Activated T-cell treated with anti-CD3 and anti-CD28 coated beads, Interleukin-2, amount 50 U/mL, for 24 hours (primary cell): ENCODE results near the gene KRT17.

Experiments
- DNase-seq: peaks from one replicate; pipeline ENCODE4 v3.0.0-alpha.2; 2020
- H3K27ac Mint-ChIP-seq: 2 replicates; pipeline ENCODE4 v1.8.0; 2020; ENCODE audit warnings: mild to moderate bottlenecking, mixed read lengths
- H3K27me3 Mint-ChIP-seq: 2 replicates; pipeline ENCODE4 v1.8.0; 2020; ENCODE audit warnings: mixed read lengths
- H3K36me3 Mint-ChIP-seq: 2 replicates; pipeline ENCODE4 v1.8.0; 2020; ENCODE audit warnings: low read depth, mixed read lengths
- H3K4me1 Mint-ChIP-seq: 2 replicates; pipeline ENCODE4 v1.8.0; 2020; ENCODE audit warnings: low read depth, mixed read lengths
- H3K4me3 Mint-ChIP-seq: 2 replicates; pipeline ENCODE4 v1.8.0; 2020; ENCODE audit warnings: mild to moderate bottlenecking, moderate library complexity, mixed read lengths
- H3K9me3 Mint-ChIP-seq: 2 replicates; pipeline ENCODE4 v1.8.0; 2020; ENCODE audit warnings: mixed read lengths

Gene KRT17

GRCh38 chr17:41657936-41658335 is 33.6 kb upstream of the KRT17 start:
- Mint-ChIP-seq H3K36me3 (no peaks in the 10 kb centered on the region), H3K9me3 (no peaks in the 10 kb centered on the region), H3K4me3 (no peak overlapping the region), H3K4me1 (no peaks in the 10 kb centered on the region), H3K27ac (no peak overlapping the region), H3K27me3 (no peaks in the 10 kb centered on the region)
- DNase-seq = no peak

GRCh38 chr17:41657176-41657754 is 32.9 kb upstream of the KRT17 start:
- H3K27me3 Mint-ChIP-seq = no peaks in the 10 kb centered on the region
- H3K9me3 Mint-ChIP-seq = no peaks in the 10 kb centered on the region
- H3K4me3 Mint-ChIP-seq = no peak overlapping the region
- H3K27ac Mint-ChIP-seq = no peak overlapping the region
- no peak for DNase-seq
- no peaks in the 10 kb centered on the region for H3K4me1 Mint-ChIP-seq
- H3K36me3 Mint-ChIP-seq = no peaks in the 10 kb centered on the region

GRCh38 chr17:41656249-41657023 is 32.1 kb upstream of the KRT17 start:
- no peaks in the 10 kb centered on the region for H3K27me3 Mint-ChIP-seq
- no peaks in the 10 kb centered on the region for H3K4me1 Mint-ChIP-seq
- DNase-seq = no peak
- H3K27ac Mint-ChIP-seq = no peak overlapping the region
- H3K36me3 Mint-ChIP-seq = no peaks in the 10 kb centered on the region
- no peaks in the 10 kb centered on the region for H3K9me3 Mint-ChIP-seq
- no peak overlapping the region for H3K4me3 Mint-ChIP-seq

- no peak for DNase-seq
- no peaks in the 10 kb centered on the region for H3K9me3 Mint-ChIP-seq
- no peaks in the 10 kb centered on the region for H3K36me3 Mint-ChIP-seq
- no peaks in the 10 kb centered on the region for H3K4me1 Mint-ChIP-seq
- H3K27ac Mint-ChIP-seq = no peak overlapping the region
- H3K27me3 Mint-ChIP-seq = no peaks in the 10 kb centered on the region
- H3K4me3 Mint-ChIP-seq = no peak overlapping the region
Measured at GRCh38 chr17:41655611-41656111, 31.3 kb upstream of the KRT17 start.

- Mint-ChIP-seq H3K4me3 (no peak overlapping the region), H3K4me1 (no peaks in the 10 kb centered on the region), H3K27me3 (no peaks in the 10 kb centered on the region), H3K27ac (no peak overlapping the region), H3K36me3 (no peaks in the 10 kb centered on the region), H3K9me3 (no peaks in the 10 kb centered on the region)
- no peak for DNase-seq
Measured at GRCh38 chr17:41654678-41655607, 30.6 kb upstream of the KRT17 start.

GRCh38 chr17:41653892-41654677 is 29.7 kb upstream of the KRT17 start:
- no peak overlapping the region for H3K4me3 Mint-ChIP-seq
- H3K27me3 Mint-ChIP-seq = no peaks in the 10 kb centered on the region
- H3K9me3 Mint-ChIP-seq = no peaks in the 10 kb centered on the region
- H3K36me3 Mint-ChIP-seq = no peaks in the 10 kb centered on the region
- DNase-seq = no peak
- H3K27ac Mint-ChIP-seq = no peak overlapping the region
- H3K4me1 Mint-ChIP-seq = no peaks in the 10 kb centered on the region

- DNase-seq = no peak
- H3K36me3 Mint-ChIP-seq = no peaks in the 10 kb centered on the region
- H3K4me1 Mint-ChIP-seq = peaks cover 4% of the 10 kb centered on the region
- H3K27me3 Mint-ChIP-seq = no peaks in the 10 kb centered on the region
- no peak overlapping the region for H3K27ac Mint-ChIP-seq
- no peaks in the 10 kb centered on the region for H3K9me3 Mint-ChIP-seq
- H3K4me3 Mint-ChIP-seq = no peak overlapping the region
Measured at GRCh38 chr17:41653421-41653820, 29.0 kb upstream of the KRT17 start.

GRCh38 chr17:41652461-41652970 is 28.1 kb upstream of the KRT17 start:
- Mint-ChIP-seq H3K4me3 (no peak overlapping the region), H3K27ac (no peak overlapping the region), H3K9me3 (no peaks in the 10 kb centered on the region), H3K36me3 (no peaks in the 10 kb centered on the region), H3K4me1 (peaks cover 10% of the 10 kb centered on the region), H3K27me3 (no peaks in the 10 kb centered on the region)
- no peak for DNase-seq

- no peak overlapping the region for H3K27ac Mint-ChIP-seq
- H3K36me3 Mint-ChIP-seq = no peaks in the 10 kb centered on the region
- no peak for DNase-seq
- no peaks in the 10 kb centered on the region for H3K27me3 Mint-ChIP-seq
- H3K9me3 Mint-ChIP-seq = no peaks in the 10 kb centered on the region
- peaks cover 10% of the 10 kb centered on the region for H3K4me1 Mint-ChIP-seq
- H3K4me3 Mint-ChIP-seq = no peak overlapping the region
Measured at GRCh38 chr17:41651625-41652460, 27.5 kb upstream of the KRT17 start.

GRCh38 chr17:41650794-41651624 is 26.6 kb upstream of the KRT17 start:
- no peaks in the 10 kb centered on the region for H3K9me3 Mint-ChIP-seq
- H3K27me3 Mint-ChIP-seq = no peaks in the 10 kb centered on the region
- H3K27ac Mint-ChIP-seq = no peak overlapping the region
- no peak overlapping the region for H3K4me3 Mint-ChIP-seq
- H3K4me1 Mint-ChIP-seq = peaks cover 10% of the 10 kb centered on the region
- H3K36me3 Mint-ChIP-seq = no peaks in the 10 kb centered on the region
- no peak for DNase-seq

- DNase-seq = no peak
- Mint-ChIP-seq H3K36me3 (no peaks in the 10 kb centered on the region), H3K27me3 (no peaks in the 10 kb centered on the region), H3K4me3 (no peak overlapping the region), H3K9me3 (no peaks in the 10 kb centered on the region), H3K27ac (no peak overlapping the region), H3K4me1 (peaks cover 10% of the 10 kb centered on the region)
Measured at GRCh38 chr17:41649923-41650519, 25.6 kb upstream of the KRT17 start.

GRCh38 chr17:41648411-41649195 is 24.2 kb upstream of the KRT17 start:
- Mint-ChIP-seq H3K27me3 (no peaks in the 10 kb centered on the region), H3K27ac (peak overlapping the region; percentile 85), H3K9me3 (no peaks in the 10 kb centered on the region), H3K4me1 (peaks cover 10% of the 10 kb centered on the region), H3K4me3 (peak overlapping the region; percentile 61), H3K36me3 (no peaks in the 10 kb centered on the region)
- peak; percentile 92 for DNase-seq
